NT2/D1 (cell line): ENCODE measurements around the gene BGLAP.

Experiments
- DNase-seq: peaks from one replicate; pipeline ENCODE4 v3.0.0-alpha.2; 2011; ENCODE audit warnings: low read depth, low spot score
- H3K27me3 ChIP-seq: 2 replicates; pipeline ENCODE4 v1.6.0; 2011; ENCODE audit warnings: mild to moderate bottlenecking; ENCODE audit not compliant: insufficient read length, insufficient read depth
- H3K36me3 ChIP-seq: 2 replicates; pipeline ENCODE4 v1.6.1; 2011; ENCODE audit warnings: mild to moderate bottlenecking, low read length, mixed read lengths; ENCODE audit not compliant: insufficient read depth, insufficient read length
- H3K4me1 ChIP-seq: 2 replicates; pipeline ENCODE4 v1.5.1; 2011; ENCODE audit not compliant: insufficient read depth, insufficient read length
- H3K4me3 ChIP-seq: 2 replicates; pipeline ENCODE4 v1.5.1; 2011; ENCODE audit warnings: low read depth; ENCODE audit not compliant: insufficient read length
- H3K9ac ChIP-seq: 2 replicates; pipeline ENCODE4 v1.6.0; 2011; ENCODE audit warnings: low read depth; ENCODE audit not compliant: insufficient read length
- H3K9me3 ChIP-seq: 2 replicates; pipeline ENCODE4 v1.5.1; 2011; ENCODE audit warnings: mild to moderate bottlenecking, low read length; ENCODE audit not compliant: insufficient read depth
- SUZ12 ChIP-seq: IDR thresholded peaks from 2 replicates; pipeline ENCODE4 v1.6.1; 2011; ENCODE audit not compliant: insufficient read length, insufficient read depth; ENCODE audit errors: extremely low read depth
- YY1 ChIP-seq: IDR thresholded peaks from 2 replicates; pipeline ENCODE4 v1.6.1; 2011; ENCODE audit not compliant: insufficient read length, insufficient read depth
- ZNF274 ChIP-seq: IDR thresholded peaks from 2 replicates; pipeline ENCODE4 v1.6.1; 2011; ENCODE audit warnings: mild to moderate bottlenecking, low read depth, low read length

BGLAP gene

GRCh38 chr1:156226782-156227181 lies 15.2 kb upstream of the BGLAP start:
- H3K4me1 ChIP-seq = peaks cover 3% of the 10 kb centered on the region
- no peak for TF ChIP-seq SUZ12
- peaks cover 60% of the 10 kb centered on the region for H3K36me3 ChIP-seq
- no peaks in the 10 kb centered on the region for H3K9me3 ChIP-seq
- H3K27me3 ChIP-seq = no peaks in the 10 kb centered on the region
- no peak overlapping the region for H3K9ac ChIP-seq
- no peak overlapping the region for H3K4me3 ChIP-seq
- DNase-seq = no peak

GRCh38 chr1:156228501-156228900 lies 13.5 kb upstream of the BGLAP start:
- peaks cover 7% of the 10 kb centered on the region for H3K4me1 ChIP-seq
- no peak overlapping the region for H3K9ac ChIP-seq
- H3K27me3 ChIP-seq = no peaks in the 10 kb centered on the region
- no peak overlapping the region for H3K4me3 ChIP-seq
- H3K36me3 ChIP-seq = peaks cover 54% of the 10 kb centered on the region
- DNase-seq = no peak
- no peaks in the 10 kb centered on the region for H3K9me3 ChIP-seq
- TF ChIP-seq SUZ12 = no peak

- H3K9ac ChIP-seq = no peak overlapping the region
- no peaks in the 10 kb centered on the region for H3K27me3 ChIP-seq
- TF ChIP-seq ZNF274 (no peak), YY1 (no peak)
- DNase-seq = no peak
- no peaks in the 10 kb centered on the region for H3K9me3 ChIP-seq
- H3K4me3 ChIP-seq = no peak overlapping the region
- peaks cover 7% of the 10 kb centered on the region for H3K4me1 ChIP-seq
- H3K36me3 ChIP-seq = peaks cover 58% of the 10 kb centered on the region
Measured at GRCh38 chr1:156229809-156230472, 12.0 kb upstream of the BGLAP start.

GRCh38 chr1:156230473-156230837 lies 11.5 kb upstream of the BGLAP start:
- TF ChIP-seq YY1 (no peak), ZNF274 (no peak), SUZ12 (no peak)
- no peak overlapping the region for H3K4me3 ChIP-seq
- H3K36me3 ChIP-seq = peaks cover 58% of the 10 kb centered on the region
- no peaks in the 10 kb centered on the region for H3K9me3 ChIP-seq
- peaks cover 7% of the 10 kb centered on the region for H3K4me1 ChIP-seq
- no peak for DNase-seq
- H3K27me3 ChIP-seq = no peaks in the 10 kb centered on the region
- no peak overlapping the region for H3K9ac ChIP-seq

GRCh38 chr1:156232201-156232894 lies 9.6 kb upstream of the BGLAP start:
- Histone ChIP-seq H3K27me3 (no peaks in the 10 kb centered on the region), H3K4me3 (no peak overlapping the region), H3K9ac (no peak overlapping the region), H3K9me3 (no peaks in the 10 kb centered on the region), H3K36me3 (peaks cover 58% of the 10 kb centered on the region), H3K4me1 (peaks cover 7% of the 10 kb centered on the region)
- TF ChIP-seq SUZ12 (no peak), YY1 (no peak), ZNF274 (no peak)
- no peak for DNase-seq

GRCh38 chr1:156233426-156234127 lies 8.4 kb upstream of the BGLAP start:
- DNase-seq = no peak
- TF ChIP-seq YY1 (no peak), SUZ12 (no peak), ZNF274 (no peak)
- no peak overlapping the region for H3K9ac ChIP-seq
- peaks cover 66% of the 10 kb centered on the region for H3K36me3 ChIP-seq
- H3K4me1 ChIP-seq = peaks cover 7% of the 10 kb centered on the region
- no peaks in the 10 kb centered on the region for H3K27me3 ChIP-seq
- no peak overlapping the region for H3K4me3 ChIP-seq
- H3K9me3 ChIP-seq = no peaks in the 10 kb centered on the region

- TF ChIP-seq YY1 = no peak
- no peak for TF ChIP-seq ZNF274
- TF ChIP-seq SUZ12 = no peak
- no peaks in the 10 kb centered on the region for H3K27me3 ChIP-seq
- no peak overlapping the region for H3K4me3 ChIP-seq
- H3K9ac ChIP-seq = no peak overlapping the region
- H3K36me3 ChIP-seq = peaks cover 72% of the 10 kb centered on the region
- H3K4me1 ChIP-seq = peaks cover 12% of the 10 kb centered on the region
- no peak for DNase-seq
- H3K9me3 ChIP-seq = no peaks in the 10 kb centered on the region
Measured at GRCh38 chr1:156236164-156236563, 5.8 kb upstream of the BGLAP start.
